H1 (cell line): Measurements from ENCODE around the gene LCE3B. TPM values are rescaled to one million over a fixed set of nuclear protein-coding genes. Genes with fewer than 3 reads are reported as not detected.
"Not testable (repeated sequence)": the region's sequence is repeated elsewhere in the genome, so short reads cannot be mapped to it uniquely, and the experiment has no call there.

ENCODE experiments used
- CTCF ChIA-PET: fragments of 300-600 bp; sonication (Branson Sonifier 250); formaldehyde crosslinking; loops from one replicate; lab custom pipeline; 2021; ENCODE audit not compliant: partially characterized antibody; lab: Charles Lee
- POLR2A ChIA-PET: fragments of 300-600 bp; sonication (Branson Sonifier 250); formaldehyde crosslinking; loops from one replicate; lab custom pipeline; 2021; ENCODE audit warnings: inconsistent platforms; ENCODE audit not compliant: partially characterized antibody; lab: Charles Lee
- DNase-seq, 2 experiments: peaks; one replicate each; pipeline versions ENCODE4 v3.0.0 to v3.0.0-alpha.2; 2010 to 2022; ENCODE audit warnings: low spot score in 2 of 2, low read depth in 1 of 2, mixed read lengths in 1 of 2
- FAIRE-seq: peaks from 2 replicates; lab custom pipeline; 2011; peaks lifted over from hg19 to GRCh38; lab: Jason Lieb, UNC
- H2AFZ ChIP-seq: 2 replicates; pipeline ENCODE4 v1.8.1; 2012; ENCODE audit warnings: low read length, inconsistent platforms
- H2AK5ac ChIP-seq: 2 replicates; pipeline ENCODE4 v1.6.1; 2013; ENCODE audit warnings: low read depth, low read length
- H2BK120ac ChIP-seq: replicated peaks from 2 replicates; pipeline ENCODE3; 2013; ENCODE audit warnings: low read depth, low read length, inconsistent platforms
- H2BK12ac ChIP-seq: 2 replicates; pipeline ENCODE4 v1.6.1; 2013; ENCODE audit warnings: low read depth, low read length
- H2BK15ac ChIP-seq: 2 replicates; pipeline ENCODE4 v1.6.1; 2013; ENCODE audit warnings: low read length
- H2BK20ac ChIP-seq: 2 replicates; pipeline ENCODE4 v1.6.1; 2013; ENCODE audit warnings: low read length
- H2BK5ac ChIP-seq: 2 replicates; pipeline ENCODE4 v1.6.1; 2013; ENCODE audit warnings: low read depth, low read length
- H3K14ac ChIP-seq: 2 replicates; pipeline ENCODE4 v1.6.1; 2013; ENCODE audit warnings: inconsistent platforms; ENCODE audit not compliant: insufficient read length
- H3K18ac ChIP-seq: 2 replicates; pipeline ENCODE4 v1.6.1; 2013; ENCODE audit warnings: low read length; ENCODE audit errors: extremely low read depth
- H3K23ac ChIP-seq: 2 replicates; pipeline ENCODE4 v1.6.1; 2013; ENCODE audit warnings: inconsistent platforms; ENCODE audit not compliant: insufficient read length
- H3K23me2 ChIP-seq: 2 replicates; pipeline ENCODE4 v1.6.1; 2013; ENCODE audit warnings: low read depth, low read length
- H3K27ac ChIP-seq: 2 replicates; pipeline ENCODE4 v1.6.1; 2011; ENCODE audit warnings: low read depth, low read length, inconsistent platforms
- H3K27me3 ChIP-seq, 4 experiments: replicated peaks in 1 of 4; 1 replicate in 1 of 4; 2 replicates in 3 of 4; pipeline versions ENCODE4 v1.6.1 to v1.8.1; 2011 to 2013; ENCODE audit warnings: low read length in 3 of 4, mild to moderate bottlenecking in 3 of 4, inconsistent platforms in 2 of 4, mixed read lengths in 2 of 4, moderate library complexity in 1 of 4; ENCODE audit not compliant: control insufficient read depth in 3 of 4, insufficient read depth in 3 of 4; ENCODE audit errors: extremely low read depth in 1 of 4
- H3K36me3 ChIP-seq, 4 experiments: 2 replicates each; pipeline versions ENCODE4 v1.6.1 to v1.8.1; 2011 to 2013; ENCODE audit warnings: mild to moderate bottlenecking in 4 of 4, low read length in 3 of 4, moderate library complexity in 2 of 4, control low read depth in 1 of 4, inconsistent platforms in 1 of 4; ENCODE audit not compliant: insufficient read depth in 4 of 4, control insufficient read depth in 2 of 4
- H3K4ac ChIP-seq: replicated peaks from 2 replicates; pipeline ENCODE3; 2013; ENCODE audit warnings: low read length, low read depth, mixed read lengths, inconsistent platforms; ENCODE audit not compliant: insufficient read length
- H3K4me1 ChIP-seq, 4 experiments: replicated peaks in 1 of 4; 1 replicate in 1 of 4; 2 replicates in 3 of 4; pipeline versions ENCODE4 v1.6.1 to v1.8.1; 2011 to 2013; ENCODE audit warnings: low read length in 3 of 4, inconsistent platforms in 2 of 4, mixed read lengths in 1 of 4; ENCODE audit not compliant: insufficient read depth in 4 of 4, control insufficient read depth in 3 of 4
- H3K4me2 ChIP-seq, 2 experiments: 2 replicates each; pipeline versions ENCODE4 v1.6.1 to v1.8.1; 2011 to 2013; ENCODE audit warnings: low read depth in 2 of 2, low read length in 2 of 2, control low read depth in 1 of 2, inconsistent platforms in 1 of 2, mild to moderate bottlenecking in 1 of 2; ENCODE audit not compliant: insufficient read depth in 1 of 2
- H3K4me3 ChIP-seq, 4 experiments: fragments of 200-600, 300-600 bp in 1 of 4; sonication (generic), shearing (Covaris generic), sonication (Bioruptor Twin) in 1 of 4; 2 replicates each; pipeline versions ENCODE4 v1.5.1 to v1.8.1; 2011 to 2016; ENCODE audit warnings: low read length in 4 of 4, low read depth in 3 of 4, control low read depth in 2 of 4, inconsistent platforms in 2 of 4, mild to moderate bottlenecking in 2 of 4, mixed read lengths in 1 of 4, moderate library complexity in 1 of 4; ENCODE audit not compliant: insufficient read depth in 2 of 4; ENCODE audit errors: extremely low read depth in 1 of 4
- H3K56ac ChIP-seq: replicated peaks from 2 replicates; pipeline ENCODE3; 2013; ENCODE audit warnings: low read depth, mild to moderate bottlenecking, mixed read lengths, low read length, inconsistent platforms; ENCODE audit not compliant: insufficient read length
- H3K79me1 ChIP-seq: 2 replicates; pipeline ENCODE4 v1.6.1; 2013; ENCODE audit warnings: low read depth, low read length, control low read depth
- H3K79me2 ChIP-seq, 2 experiments: 2 replicates each; pipeline versions ENCODE4 v1.6.1 to v1.8.1; 2012 to 2013; ENCODE audit warnings: low read length in 2 of 2, mild to moderate bottlenecking in 2 of 2, inconsistent platforms in 1 of 2; ENCODE audit not compliant: insufficient read depth in 2 of 2, control insufficient read depth in 1 of 2
- H3K9ac ChIP-seq, 4 experiments: replicated peaks in 1 of 4; 1 replicate in 1 of 4; 2 replicates in 3 of 4; pipeline versions ENCODE4 v1.6.1 to v1.8.1; 2011 to 2013; ENCODE audit warnings: low read depth in 3 of 4, low read length in 3 of 4, control low read depth in 2 of 4, mild to moderate bottlenecking in 2 of 4, moderate library complexity in 2 of 4, inconsistent platforms in 1 of 4; ENCODE audit errors: extremely low read depth in 1 of 4
- H3K9me3 ChIP-seq, 2 experiments: 2 replicates each; pipeline versions ENCODE4 v1.6.1 to v1.8.1; 2012 to 2013; ENCODE audit warnings: mild to moderate bottlenecking in 2 of 2, moderate library complexity in 2 of 2, control low read depth in 1 of 2, inconsistent platforms in 1 of 2, low read depth in 1 of 2, low read length in 1 of 2, mixed read lengths in 1 of 2; ENCODE audit not compliant: insufficient read depth in 2 of 2
- H4K20me1 ChIP-seq, 2 experiments: replicated peaks in 1 of 2; 2 replicates each; pipeline versions ENCODE3 to v1.8.1; 2011 to 2013; ENCODE audit warnings: inconsistent platforms in 2 of 2, low read length in 2 of 2, mild to moderate bottlenecking in 1 of 2; ENCODE audit not compliant: insufficient read depth in 2 of 2, control insufficient read depth in 1 of 2
- H4K5ac ChIP-seq: 2 replicates; pipeline ENCODE4 v1.6.1; 2013; ENCODE audit warnings: low read length, low read depth, mixed read lengths, inconsistent platforms; ENCODE audit not compliant: insufficient read length
- H4K8ac ChIP-seq: 2 replicates; pipeline ENCODE4 v1.8.0; 2013; ENCODE audit warnings: mild to moderate bottlenecking, moderate library complexity, low read length, inconsistent platforms; ENCODE audit not compliant: insufficient read depth; ENCODE audit errors: extremely low read depth
- H4K91ac ChIP-seq: replicated peaks from 2 replicates; pipeline ENCODE3; 2013; ENCODE audit warnings: low read length, mixed read lengths, inconsistent platforms; ENCODE audit not compliant: insufficient read length
- EGR1 ChIP-seq: IDR thresholded peaks from 2 replicates; pipeline ENCODE4 v1.6.1; 2011; ENCODE audit warnings: low read depth, low read length, borderline replicate concordance
- PHF8 ChIP-seq: fragments of 200-600 bp; sonication (generic); conservative IDR thresholded peaks from 2 replicates; pipeline ENCODE4 v1.7.1; 2012; ENCODE audit warnings: low read depth, mild to moderate bottlenecking, inconsistent platforms, low read length, moderate library complexity
- RBBP5 ChIP-seq: IDR thresholded peaks from 2 replicates; pipeline ENCODE4 v1.7.1; 2012; ENCODE audit warnings: low read depth, mild to moderate bottlenecking, inconsistent platforms, low read length, moderate library complexity, borderline replicate concordance
- TCF12 ChIP-seq: IDR thresholded peaks from 2 replicates; pipeline ENCODE4 v1.6.1; 2011; ENCODE audit warnings: low read depth, mild to moderate bottlenecking, low read length
- WGBS, 2 experiments: shearing (Covaris generic) in 1 of 2; methylation state at CpG; one replicate each; pipeline versions ENCODE4 v1.1.6 to v1.1.7; 2013 to 2015; ENCODE audit warnings: low lambda C conversion rate in 2 of 2, mixed read lengths in 2 of 2, inconsistent platforms in 1 of 2, low coverage in 1 of 2, missing lambda C conversion rate in 1 of 2; ENCODE audit not compliant: insufficient replicate concordance in 2 of 2, insufficient coverage in 1 of 2, insufficient read length in 1 of 2; ENCODE audit errors: extremely low coverage in 1 of 2, missing lambda C conversion rate in 1 of 2; 5-methylcytosine and 5-hydroxymethylcytosine counted together
- polyA plus RNA-seq, 7 experiments: library from polyadenylated mRNA; depleted of rRNA in 3 of 7; stranded (reverse) in 5 of 7; unstranded in 2 of 7; fragments of >200 nt in 5 of 7; fragments of 200-250 nt in 2 of 7; gene quantifications; 1 replicate in 5 of 7; 2 replicates in 1 of 7; 4 replicates in 1 of 7; pipeline versions ENCODE4 v1.2.1 to v1.2.3, GENCODE V29; 2011 to 2013; ENCODE audit warnings: missing spikeins in 2 of 7, mixed read lengths in 2 of 7
- total RNA-seq: library from RNA; stranded (reverse); fragmentation: NEBNext Ultra II Directional; extraction: Animal tissue kit (Norgen Biotek cat#: 25700); gene quantifications from 2 replicates; pipeline ENCODE4 v1.2.1, GENCODE V29; 2021

Gene LCE3B
- total and polyA plus RNA-seq, 2 of the 8 experiments (the other 6 are each of a cell fraction or from before 2014, with no cell fraction given) = not detected

GRCh38 chr1:152577168-152577567 is 36.4 kb upstream of the LCE3B start (continued):
- no peak for TF ChIP-seq EGR1
- no peak for TF ChIP-seq PHF8
- no peak for TF ChIP-seq RBBP5
- no peak for TF ChIP-seq TCF12

GRCh38 chr1:152579526-152579925 is 34.1 kb upstream of the LCE3B start:
- H3K4me2 ChIP-seq, H2BK15ac ChIP-seq, H3K79me2 ChIP-seq, H2AK5ac ChIP-seq, H3K27ac ChIP-seq, DNase-seq, H3K9ac ChIP-seq, H3K14ac ChIP-seq, H2BK12ac ChIP-seq, H3K27me3 ChIP-seq, H4K20me1 ChIP-seq, H4K8ac ChIP-seq, H2BK20ac ChIP-seq, H2AFZ ChIP-seq, H4K5ac ChIP-seq, H3K4ac ChIP-seq, H3K56ac ChIP-seq, FAIRE-seq, POLR2A ChIA-PET, H3K4me1 ChIP-seq, H3K23me2 ChIP-seq, H3K23ac ChIP-seq, H2BK5ac ChIP-seq, H3K79me1 ChIP-seq, H4K91ac ChIP-seq, H2BK120ac ChIP-seq, H3K4me3 ChIP-seq, H3K36me3 ChIP-seq, H3K18ac ChIP-seq: not testable (repeated sequence)
- CTCF ChIA-PET = interaction anchor here (1.0 kb wide), 1 partner anchor 41 kb away, joined by 3 read pairs; no protein-coding TSS in a partner anchor
- WGBS, 2 experiments = 85% methylated on average over 7 of the region's 9 CpGs; no CpG with 5 or more reads in 1 of the 2 experiments
- peaks cover 52 to 69% of the 10 kb centered on the region in 2 experiments for H3K9me3 ChIP-seq
